Mucosa of stomach (tissue), 1 donor: ENCODE results near the gene MRGPRG.

Experiments
- H3K27me3 ChIP-seq: one replicate; pipeline ENCODE4 v1.7.0; 2013; ENCODE audit warnings: mild to moderate bottlenecking, low read length; ENCODE audit not compliant: control insufficient read depth, insufficient read depth
- H3K36me3 ChIP-seq: one replicate; pipeline ENCODE4 v1.7.0; 2013; ENCODE audit warnings: low read length; ENCODE audit not compliant: control insufficient read depth, insufficient read depth
- H3K4me1 ChIP-seq: one replicate; pipeline ENCODE4 v1.7.0; 2013; ENCODE audit warnings: mild to moderate bottlenecking, low read length; ENCODE audit not compliant: control insufficient read depth, insufficient read depth
- H3K4me3 ChIP-seq: one replicate; pipeline ENCODE4 v1.7.0; 2013; ENCODE audit warnings: low read length
- H3K9ac ChIP-seq: one replicate; pipeline ENCODE4 v1.7.0; 2013; ENCODE audit warnings: mild to moderate bottlenecking, low read length, moderate library complexity
- H3K9me3 ChIP-seq: one replicate; pipeline ENCODE4 v1.7.0; 2013; ENCODE audit warnings: mild to moderate bottlenecking, low read length, moderate library complexity; ENCODE audit not compliant: control insufficient read depth
- donor health status: Pancreatic carcinoma.

Gene MRGPRG

DNA sequence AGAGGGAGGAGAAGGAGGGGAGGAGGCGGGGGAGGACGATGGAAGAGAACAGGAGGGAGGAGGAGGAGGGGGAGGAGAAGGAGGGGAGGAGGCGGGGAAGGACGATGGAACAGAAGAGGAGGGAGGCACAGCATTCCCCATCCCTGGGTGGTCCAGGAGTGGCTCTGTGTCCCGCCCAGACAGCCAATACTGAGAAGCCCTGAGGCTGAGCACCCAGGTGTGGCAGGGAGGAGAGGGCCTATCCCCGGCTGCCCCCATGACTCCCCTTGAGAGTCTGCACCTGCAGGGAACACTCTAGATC is 12.9 kb upstream of the MRGPRG start:
- Histone ChIP-seq H3K9ac (no peak overlapping the region), H3K9me3 (no peaks in the 10 kb centered on the region), H3K27me3 (peaks cover 16% of the 10 kb centered on the region), H3K36me3 (no peaks in the 10 kb centered on the region), H3K4me3 (no peak overlapping the region), H3K4me1 (no peaks in the 10 kb centered on the region)

DNA sequence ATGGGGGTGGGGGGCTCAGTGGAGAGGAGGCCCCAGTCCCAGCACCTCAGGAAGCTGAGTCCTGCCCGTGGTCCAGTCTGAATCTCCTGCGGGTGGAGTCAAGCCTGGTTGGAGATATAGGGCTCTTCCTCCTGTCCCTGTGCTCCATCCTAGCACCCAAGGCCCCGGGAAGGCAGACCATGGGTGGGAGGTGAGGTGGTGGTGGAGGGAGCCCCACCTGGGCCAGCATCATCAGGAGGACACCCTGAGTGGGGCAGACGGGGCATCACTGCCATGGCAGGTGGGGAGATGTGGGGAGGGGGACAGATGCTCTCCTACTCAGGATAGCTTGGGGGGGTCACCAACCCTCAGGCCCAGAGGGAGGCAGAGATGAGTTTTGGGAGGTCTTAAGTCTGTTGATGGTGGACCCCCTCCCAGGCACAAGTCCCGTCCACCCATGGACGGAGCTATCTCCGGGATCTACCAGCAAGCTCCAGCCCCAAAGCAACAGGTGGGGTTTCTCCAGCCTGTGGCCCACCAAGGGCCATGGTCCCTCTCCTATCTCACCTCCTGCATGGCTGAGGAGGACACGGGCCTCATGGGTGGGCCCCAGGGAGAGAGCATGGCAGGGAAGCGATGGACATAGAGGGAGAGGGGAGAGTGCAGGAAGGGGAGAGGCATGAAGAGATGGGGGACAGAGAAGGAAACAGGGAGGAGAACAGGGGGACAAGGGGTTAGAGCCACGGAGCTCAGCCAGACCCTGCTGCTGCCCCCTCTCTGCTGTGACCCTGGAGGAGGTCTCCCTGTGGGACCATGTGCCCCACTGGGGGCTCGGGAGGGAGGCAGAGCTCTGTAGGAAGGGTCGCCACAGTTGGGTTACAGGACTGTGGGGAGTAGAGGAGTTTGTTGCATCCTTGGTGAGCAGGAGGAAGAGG is 12.3 kb upstream of the MRGPRG start:
- Histone ChIP-seq H3K36me3 (no peaks in the 10 kb centered on the region), H3K9me3 (no peaks in the 10 kb centered on the region), H3K27me3 (peaks cover 16% of the 10 kb centered on the region), H3K4me1 (no peaks in the 10 kb centered on the region), H3K9ac (no peak overlapping the region), H3K4me3 (no peak overlapping the region)

DNA sequence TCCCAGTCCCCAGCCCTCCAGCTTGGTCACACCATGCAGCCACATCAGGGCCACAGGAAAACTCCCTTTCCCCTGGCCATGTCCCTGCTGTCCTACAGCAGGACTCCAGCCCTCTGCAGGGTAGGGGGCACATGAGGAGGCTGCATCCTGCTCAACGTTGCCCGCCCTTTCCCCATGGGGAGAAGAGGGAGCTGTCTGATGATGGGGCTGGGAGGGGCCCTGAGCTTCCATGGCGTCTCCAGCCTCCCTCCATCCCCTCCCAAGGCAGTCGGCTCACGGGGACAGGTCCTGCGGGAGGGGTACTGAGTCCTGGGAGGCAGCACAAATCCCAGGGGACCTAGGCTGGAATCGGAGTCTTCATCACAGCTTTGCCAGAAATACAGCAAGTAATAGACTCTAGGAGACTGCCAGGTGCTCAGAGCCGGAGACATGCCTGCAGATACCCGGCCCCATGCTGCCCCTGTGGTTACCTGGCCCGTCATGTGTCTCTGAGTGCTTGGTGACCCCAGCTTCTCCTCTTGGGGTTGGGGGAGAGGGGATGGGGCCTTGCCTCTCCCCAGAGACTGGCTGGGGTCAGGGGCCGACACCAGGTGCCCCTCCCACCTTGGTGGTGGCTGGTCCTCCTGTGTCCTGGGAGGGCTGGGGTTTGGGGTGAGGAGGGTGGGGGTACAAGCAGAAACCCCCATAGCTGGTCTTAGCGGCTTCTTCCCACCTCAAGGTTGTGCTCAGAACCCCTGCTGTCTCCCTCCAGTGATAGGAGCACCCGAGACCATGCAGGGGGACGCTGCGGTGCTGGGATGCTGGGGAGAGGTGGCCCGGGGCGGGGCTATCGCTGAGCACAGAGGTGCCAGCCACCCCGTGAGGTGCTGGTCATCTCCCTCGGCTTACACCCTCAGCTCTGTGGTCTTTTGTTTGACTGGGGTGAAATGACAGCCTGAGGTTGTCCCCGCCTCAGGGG is 11.3 kb upstream of the MRGPRG start:
- Histone ChIP-seq H3K9me3 (no peaks in the 10 kb centered on the region), H3K36me3 (no peaks in the 10 kb centered on the region), H3K27me3 (peaks cover 16% of the 10 kb centered on the region), H3K4me3 (no peak overlapping the region), H3K9ac (no peak overlapping the region), H3K4me1 (no peaks in the 10 kb centered on the region)

DNA sequence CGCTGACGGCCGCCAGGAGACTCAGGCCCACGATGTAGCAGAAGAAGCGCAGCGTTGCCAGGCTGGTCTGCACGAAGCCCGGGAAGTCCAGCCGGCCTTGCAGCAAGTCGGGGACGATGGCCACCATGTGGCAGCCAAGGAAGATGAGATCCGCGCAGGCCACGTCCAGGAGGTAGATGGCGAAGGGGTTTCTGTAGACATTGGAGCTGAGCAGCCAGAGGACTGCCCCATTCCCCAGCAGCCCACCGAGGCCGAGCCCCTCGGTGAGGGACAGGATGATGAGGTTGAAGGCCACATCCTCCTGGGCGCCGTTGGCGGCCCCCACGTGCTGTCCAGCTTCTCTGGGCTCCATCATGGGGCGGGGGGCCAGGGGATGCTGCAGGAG is 9.8 kb upstream of the MRGPRG start:
- Histone ChIP-seq H3K36me3 (no peaks in the 10 kb centered on the region), H3K9ac (no peak overlapping the region), H3K27me3 (peaks cover 23% of the 10 kb centered on the region), H3K4me1 (no peaks in the 10 kb centered on the region), H3K9me3 (no peaks in the 10 kb centered on the region), H3K4me3 (no peak overlapping the region)

DNA sequence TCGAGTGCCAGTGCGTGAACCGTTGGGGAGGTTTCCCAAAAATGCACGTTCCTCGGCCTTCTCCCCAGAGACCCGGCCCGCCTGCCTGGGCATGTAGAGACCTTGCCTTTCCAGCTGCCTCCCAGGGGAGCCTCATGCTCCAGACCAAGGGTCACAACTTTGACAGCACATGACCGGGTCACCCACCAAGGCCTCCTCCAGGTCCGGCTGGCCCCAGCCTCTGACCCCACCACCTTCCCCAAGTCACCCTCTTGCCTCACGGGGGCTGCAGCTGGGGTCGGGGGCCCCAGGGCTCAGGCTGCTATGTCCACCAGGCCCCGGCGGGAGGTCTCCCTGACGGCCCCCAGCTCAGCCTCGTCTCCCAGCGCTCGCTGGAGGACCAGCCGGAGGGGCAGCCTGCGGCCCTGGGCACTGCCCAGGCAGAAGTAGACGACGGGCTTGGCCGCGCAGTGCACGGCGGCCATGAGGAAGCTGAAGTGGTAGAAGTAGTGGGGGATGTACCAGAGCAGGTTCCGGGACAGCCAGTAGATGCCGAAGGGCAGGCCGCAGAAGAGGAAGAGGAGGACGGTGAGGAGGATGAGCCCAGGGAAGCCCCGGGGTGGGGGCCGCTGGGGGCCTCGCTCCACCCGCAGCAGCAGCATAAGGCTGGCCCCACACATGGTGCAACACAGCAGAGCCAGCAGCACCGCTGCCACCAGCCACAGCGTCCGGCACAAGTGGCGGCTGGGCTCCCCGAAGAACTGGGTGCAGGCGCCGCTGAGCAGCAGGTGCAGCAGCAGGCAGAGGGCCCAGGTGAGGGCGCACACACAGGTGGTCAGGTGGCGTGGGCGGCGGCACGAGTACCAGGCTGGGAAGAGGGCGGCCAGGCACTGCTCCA is 9.2 kb upstream of the MRGPRG start:
- H3K4me3 ChIP-seq, result no peak overlapping the region
- no peak overlapping the region for H3K9ac ChIP-seq
- no peaks in the 10 kb centered on the region for H3K4me1 ChIP-seq
- no peaks in the 10 kb centered on the region for H3K9me3 ChIP-seq
- peaks cover 23% of the 10 kb centered on the region for H3K27me3 ChIP-seq
- H3K36me3 ChIP-seq, result no peaks in the 10 kb centered on the region

DNA sequence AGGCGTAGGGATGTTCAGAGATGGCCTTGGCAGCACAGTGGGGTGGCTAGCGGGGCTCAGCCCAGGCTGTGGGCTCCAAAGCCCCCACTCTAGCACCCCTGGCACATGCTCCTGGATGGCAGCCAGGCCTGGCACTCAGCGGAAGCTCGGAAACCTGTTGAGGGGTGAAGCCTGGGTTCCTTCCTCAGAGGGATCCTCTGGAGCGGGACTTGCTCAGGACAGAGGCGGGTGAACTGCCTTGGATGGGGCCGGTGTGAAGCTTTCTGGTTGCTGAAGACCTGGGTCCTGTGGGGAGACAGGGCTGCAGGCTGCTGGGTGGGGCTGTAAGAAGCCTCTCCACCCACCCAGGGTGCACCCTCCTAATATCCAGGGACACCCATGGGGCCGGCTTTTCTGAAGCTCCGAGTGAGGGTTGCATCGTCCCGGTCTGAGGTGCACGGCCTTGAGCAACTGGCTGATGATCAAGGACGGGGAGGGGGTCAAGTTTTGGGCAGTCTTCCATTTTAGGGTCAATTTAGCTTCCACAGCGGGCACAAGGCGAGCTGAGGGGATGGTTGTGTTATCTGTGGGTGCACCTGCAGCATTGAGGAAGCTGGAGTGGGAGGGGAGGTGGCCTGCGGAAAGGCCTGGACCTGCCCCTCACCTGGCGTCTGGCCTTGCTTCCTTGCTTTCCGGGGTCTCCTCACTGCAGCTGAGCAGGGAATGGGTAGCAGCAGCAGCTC is 8.4 kb upstream of the MRGPRG start:
- H3K27me3 ChIP-seq, result peaks cover 26% of the 10 kb centered on the region

DNA sequence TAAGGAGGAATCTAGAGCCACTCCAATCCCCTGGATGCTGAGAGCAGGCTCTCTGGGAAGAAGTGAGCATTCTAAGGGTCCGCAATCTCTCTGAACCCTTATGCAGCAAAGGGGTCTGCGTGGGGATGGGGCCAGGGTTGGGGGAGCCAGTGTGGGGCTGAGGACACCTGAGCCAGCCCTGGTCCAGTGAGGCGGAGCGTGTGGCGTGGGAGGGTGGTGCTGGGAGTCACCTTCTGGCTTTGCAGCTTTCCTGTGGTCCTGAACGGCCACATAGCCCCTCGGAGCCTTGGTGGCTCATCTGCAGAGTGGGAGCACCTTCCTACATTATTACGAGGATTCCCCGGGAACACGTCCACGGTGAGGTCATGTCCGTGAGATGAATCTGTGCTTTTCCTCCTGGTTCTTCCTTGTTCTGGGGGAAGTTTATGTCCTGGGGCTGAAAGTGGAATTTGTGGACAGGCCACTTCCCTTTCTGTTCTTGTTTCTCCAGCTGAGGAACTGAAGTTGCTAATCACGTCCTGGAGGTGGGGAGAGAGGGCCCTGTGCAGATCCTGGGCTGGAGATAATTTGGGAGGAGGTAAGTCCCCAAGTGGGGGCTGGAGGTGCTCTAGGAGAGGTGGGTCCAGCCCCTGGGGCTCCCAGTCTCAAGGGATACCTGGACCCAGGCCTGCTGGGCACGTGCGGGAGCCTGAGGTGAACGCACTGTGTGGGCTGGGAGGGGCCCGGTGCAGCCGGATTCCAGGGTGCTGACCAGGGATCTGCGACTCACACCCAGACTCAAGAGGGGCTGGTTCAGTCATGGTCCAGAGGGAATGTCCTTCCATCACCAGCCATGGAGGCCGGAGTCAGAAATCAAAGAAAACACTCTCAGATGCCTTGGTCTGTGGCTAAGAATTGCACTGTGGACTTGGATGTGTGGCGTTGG is 7.5 kb upstream of the MRGPRG start:
- no peak overlapping the region for H3K9ac ChIP-seq
- H3K9me3 ChIP-seq, result no peaks in the 10 kb centered on the region
- H3K4me1 ChIP-seq, result no peaks in the 10 kb centered on the region
- H3K4me3 ChIP-seq, result no peak overlapping the region
- peaks cover 24% of the 10 kb centered on the region for H3K27me3 ChIP-seq
- no peaks in the 10 kb centered on the region for H3K36me3 ChIP-seq

More for the DNA sequence above, 8.4 kb upstream of the MRGPRG start:
- Histone ChIP-seq H3K36me3 (no peaks in the 10 kb centered on the region), H3K4me3 (no peak overlapping the region), H3K9me3 (no peaks in the 10 kb centered on the region), H3K9ac (no peak overlapping the region), H3K4me1 (no peaks in the 10 kb centered on the region)

DNA sequence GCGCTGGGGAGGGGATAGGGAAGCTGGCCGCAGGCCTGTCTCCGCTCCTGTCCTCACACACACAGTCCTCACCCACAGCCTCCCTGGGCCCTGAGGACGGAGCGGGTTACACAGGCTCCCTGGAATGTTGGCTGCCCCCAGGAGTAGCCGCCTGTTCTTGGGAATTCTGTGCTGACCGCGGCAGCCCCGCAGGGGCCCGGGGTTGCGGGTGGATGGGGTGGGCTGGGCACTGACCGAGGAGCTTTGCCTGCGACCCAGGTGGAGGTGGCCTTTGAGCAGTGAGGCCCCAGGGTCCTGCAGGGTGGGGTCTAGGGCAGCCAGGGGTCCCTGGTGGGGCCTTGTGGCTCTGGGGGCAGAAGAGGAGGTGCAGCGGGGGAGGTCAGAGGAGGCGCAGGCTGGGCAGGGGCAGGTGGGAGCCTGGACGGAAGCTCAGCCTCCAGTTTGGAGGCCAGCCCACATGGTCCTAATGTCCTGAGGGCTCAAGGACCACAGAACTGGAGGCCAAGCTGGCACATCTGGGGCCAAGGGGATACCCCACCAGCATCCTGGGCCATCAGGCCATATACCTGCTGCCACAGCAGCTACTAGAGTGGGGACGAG is 6.6 kb upstream of the MRGPRG start:
- Histone ChIP-seq H3K9me3 (no peaks in the 10 kb centered on the region), H3K4me1 (no peaks in the 10 kb centered on the region), H3K36me3 (no peaks in the 10 kb centered on the region), H3K27me3 (peaks cover 27% of the 10 kb centered on the region), H3K9ac (no peak overlapping the region), H3K4me3 (no peak overlapping the region)

DNA sequence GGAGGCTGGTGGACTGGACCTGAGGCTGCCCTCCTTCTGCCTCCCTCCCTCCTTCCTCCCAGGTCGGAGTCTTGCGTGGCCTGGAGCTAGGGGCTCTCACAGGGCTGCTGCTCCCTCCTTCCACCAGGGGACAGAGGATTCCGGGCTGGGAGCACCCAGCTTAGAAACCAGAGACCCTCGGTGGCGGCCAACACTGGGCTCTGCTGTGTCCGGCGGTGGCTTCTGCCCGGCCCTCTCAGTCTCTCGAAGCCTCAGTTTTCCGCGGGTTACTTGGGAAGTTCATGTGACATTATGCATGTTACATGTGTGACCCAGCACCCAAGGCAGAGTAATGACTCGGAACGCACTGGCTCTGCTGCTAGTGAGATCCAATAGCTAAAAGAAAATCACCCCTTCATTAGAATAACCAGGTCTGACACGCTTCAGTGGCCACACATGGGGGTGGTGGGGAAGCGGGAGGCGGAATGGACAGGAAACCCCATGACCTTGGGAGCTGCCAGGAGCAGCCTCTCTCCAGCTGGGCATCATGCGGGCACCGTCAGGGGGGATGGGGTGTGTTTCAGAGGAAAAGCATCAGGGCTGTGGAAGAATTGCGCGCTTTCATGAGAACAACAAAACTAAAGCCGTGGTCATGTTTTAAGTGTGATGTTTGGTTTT is 5.9 kb upstream of the MRGPRG start:
- no peaks in the 10 kb centered on the region for H3K4me1 ChIP-seq
- H3K4me3 ChIP-seq, result no peak overlapping the region
- H3K9me3 ChIP-seq, result no peaks in the 10 kb centered on the region
- H3K27me3 ChIP-seq, result peaks cover 34% of the 10 kb centered on the region
- no peaks in the 10 kb centered on the region for H3K36me3 ChIP-seq
- H3K9ac ChIP-seq, result no peak overlapping the region

DNA sequence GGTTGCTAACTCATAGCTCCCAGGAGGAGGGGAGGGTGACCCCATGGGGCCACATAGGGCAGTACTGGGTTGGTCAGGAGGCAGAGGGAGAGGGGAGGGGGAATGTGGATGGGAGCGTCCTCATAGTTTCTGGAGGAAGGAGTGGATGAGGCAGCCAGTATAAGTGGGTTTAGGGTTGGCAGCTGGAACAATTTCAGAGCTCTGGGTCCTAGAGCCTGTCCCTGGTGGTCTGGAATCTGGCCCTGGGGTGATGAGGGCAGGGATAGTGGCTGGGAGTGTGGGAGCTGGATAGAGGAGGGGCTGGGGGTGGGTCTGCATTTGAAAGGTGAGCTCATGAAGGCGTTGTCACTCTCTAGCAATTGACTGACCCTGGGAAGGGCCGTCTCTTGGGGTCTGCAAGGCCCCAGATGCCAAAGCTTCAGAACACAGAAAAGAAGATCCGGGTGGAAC is 5.3 kb upstream of the MRGPRG start:
- no peaks in the 10 kb centered on the region for H3K9me3 ChIP-seq
- H3K36me3 ChIP-seq, result no peaks in the 10 kb centered on the region
- H3K27me3 ChIP-seq, result peaks cover 40% of the 10 kb centered on the region
- no peaks in the 10 kb centered on the region for H3K4me1 ChIP-seq
- H3K9ac ChIP-seq, result no peak overlapping the region
- H3K4me3 ChIP-seq, result no peak overlapping the region
